Keratinocyte (primary cell): ENCODE data around the gene VAT1L.
A peak's percentile ranks its signal among the peaks of the same experiment; 100 is the strongest.

Source experiments
- CTCF ChIP-seq, 3 experiments: IDR thresholded peaks in 1 of 3; conservative IDR thresholded peaks in 1 of 3; optimal IDR thresholded peaks in 1 of 3; 2 replicates in 2 of 3; 3 replicates in 1 of 3; pipeline versions ENCODE3 to v1.5.1; 2011; ENCODE audit warnings: low read length in 3 of 3, mild to moderate bottlenecking in 3 of 3, moderate library complexity in 2 of 3, control low read depth in 1 of 3, inconsistent platforms in 1 of 3; ENCODE audit not compliant: insufficient read depth in 2 of 3; ENCODE audit errors: extremely low read depth in 1 of 3
- EZH2 ChIP-seq: IDR thresholded peaks from one replicate; pipeline ENCODE4 v1.6.1; 2012; ENCODE audit warnings: inconsistent platforms, mild to moderate bottlenecking, low read length, moderate library complexity

GRCh38 chr16:77789085-77790008 is 983 bp downstream of the VAT1L start:
- TF ChIP-seq CTCF (optimal IDR thresholded peaks at IDR 0.05 in 1 of 3, IDR thresholded peaks at IDR 0.05 in 1 of 3, conservative IDR thresholded peaks at IDR 0.05 in 1 of 3; ENCODE audit: extremely low read depth in 1 of 3, insufficient read depth in 2 of 3, low read length in 3 of 3) (no peak), EZH2 (peak; percentile 48)
